A549 treated with AZD2906 at 1 μM for 4 hours (cell line): ENCODE results near the gene CSMD2. TPM values are rescaled to one million over a fixed set of nuclear protein-coding genes. Genes with fewer than 3 reads are reported as not detected.

Experiments used
- total RNA-seq: library from RNA; stranded (reverse); fragments of 200-300 nt; extraction: Qiagen RNA extraction; gene quantifications from 5 replicates; pipeline ENCODE4 v1.2.3, GENCODE V29; 2022

CSMD2 gene
- total RNA-seq = 0.02 TPM in 2 of 5 replicates, not detected in the others

GRCh38 chr1:34164771-34165391, at the start of gene CSMD2:
Gene CSMD2, minus strand, starts transcription at chr1:34165230. Its CDS starts 133 bp downstream, at chr1:34165097.

GRCh38 chr1:34176830-34177603, 12.0 kb upstream of the CSMD2 start, which contains the start of gene C1orf94:
Gene C1orf94, plus strand, starts transcription at chr1:34176907. Its CDS starts 883 bp downstream, at chr1:34177790.

DNA sequence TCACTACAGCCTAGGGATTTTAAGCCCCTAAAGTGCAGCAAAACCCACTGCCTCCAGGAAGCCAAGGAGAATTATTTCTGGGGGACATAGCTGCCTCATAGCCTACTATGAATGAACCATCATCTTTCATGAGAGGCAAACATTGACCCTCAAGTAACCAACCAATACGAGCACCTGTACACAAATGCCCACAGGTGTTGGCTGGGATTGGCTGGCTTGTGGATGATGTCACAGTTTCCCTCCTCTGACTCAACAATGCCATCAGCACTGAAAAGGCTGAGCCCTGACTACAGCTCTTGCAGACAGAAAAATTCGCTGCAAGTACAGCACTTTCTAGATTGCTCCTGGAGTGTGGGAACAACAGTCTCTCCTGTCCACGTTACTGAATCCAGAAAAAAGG, 301.3 kb downstream of the CSMD2 start, which contains the start of gene HMGB4:
Gene HMGB4 (plus strand): TSS at position 301 of the 400 bp plus-strand sequence. CDS start 113 bp downstream, outside the sequence.

GRCh38 chr1:33472269-33472980, 692.6 kb downstream of the CSMD2 start, which contains the start of gene ZSCAN20:
Gene ZSCAN20, plus strand, starts transcription at chr1:33472645. Its CDS starts 6,644 bp downstream, at chr1:33479289.

Other genes starting within 250 kb of the CSMD2 start
- 0.05 to 0.06 TPM (median 0.06 TPM) in 3 of 5 replicates, not detected in the others for gene C1orf94, start 11.7 kb upstream of the CSMD2 start, total RNA-seq